A549 treated with CORT108297 at 1 μM for 4 hours (cell line): Measurements from ENCODE around the gene PRKD3. TPM values are rescaled to one million over a fixed set of nuclear protein-coding genes. Genes with fewer than 3 reads are reported as not detected.

Source experiments
- total RNA-seq: library from RNA; stranded (reverse); fragments of 200-300 nt; extraction: Qiagen RNA extraction; gene quantifications from 5 replicates; pipeline ENCODE4 v1.2.3, GENCODE V29; 2022

The PRKD3 gene
- total RNA-seq: 8.5 to 14.0 TPM (median 11.7 TPM) in 5 replicates

GRCh38 chr2:37324786-37325624 is at the start of gene PRKD3:
Gene PRKD3, minus strand, starts transcription at chr2:37324833. Its CDS starts 8,309 bp downstream, at chr2:37316524.

DNA sequence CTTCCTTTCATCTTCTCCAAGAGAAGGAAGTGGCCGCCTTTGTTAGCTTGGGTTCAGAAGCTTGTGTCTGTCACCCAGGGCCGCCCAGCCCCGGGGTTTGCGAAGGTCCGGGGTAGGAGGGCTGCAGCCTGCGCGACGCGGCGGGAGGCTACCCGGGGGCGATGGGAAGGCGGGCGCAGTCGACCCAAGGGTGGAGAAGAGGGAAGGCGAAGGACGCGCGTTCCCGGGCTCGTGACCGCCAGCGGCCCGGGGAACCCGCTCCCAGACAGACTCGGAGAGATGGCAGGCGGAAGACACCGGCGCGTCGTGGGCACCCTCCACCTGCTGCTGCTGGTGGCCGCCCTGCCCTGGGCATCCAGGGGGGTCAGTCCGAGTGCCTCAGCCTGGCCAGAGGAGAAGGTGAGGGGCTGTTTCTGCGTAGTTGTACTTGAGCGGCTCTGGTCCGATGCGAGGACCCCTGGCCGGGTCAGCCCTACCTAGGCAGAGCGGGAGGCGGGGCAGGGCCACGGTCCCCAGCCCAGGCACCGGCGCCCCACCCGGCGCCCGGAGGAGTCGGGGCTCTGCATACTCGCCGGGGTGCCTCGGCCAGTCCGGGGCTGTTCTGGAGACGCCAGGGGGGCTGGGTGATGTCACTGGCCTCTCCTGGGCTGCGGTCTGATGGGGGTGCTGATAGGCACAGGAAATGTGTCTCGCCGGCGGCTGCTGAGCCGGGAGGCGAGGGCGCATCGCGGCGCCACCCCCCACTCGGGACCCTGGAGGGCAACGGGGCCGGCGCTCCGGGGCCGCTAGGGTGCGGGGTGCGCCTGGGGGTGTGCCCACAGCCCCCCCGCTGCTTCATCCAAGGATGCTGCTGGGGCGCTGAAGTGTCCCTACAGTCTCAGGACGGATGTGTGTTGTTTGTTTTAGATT is 20.1 kb upstream of the PRKD3 start, which contains the start of gene QPCT:
Gene QPCT (plus strand): TSS at position 178 of the 909 bp plus-strand sequence. CDS start 102 bp downstream, at position 280.

Other genes with a start within 250 kb of the PRKD3 start
- gene HEATR5B, start 240.5 kb downstream of the PRKD3 start, total RNA-seq: 5.6 to 8.3 TPM (median 7.3 TPM) in 5 replicates
- 8.0 to 11.7 TPM (median 9.5 TPM) in 5 replicates for gene GPATCH11, start 240.3 kb downstream of the PRKD3 start, total RNA-seq
- 17.5 to 28.4 TPM (median 24.9 TPM) in 5 replicates for gene EIF2AK2, start 167.9 kb downstream of the PRKD3 start, total RNA-seq
- gene SULT6B1, start 136.2 kb downstream of the PRKD3 start, total RNA-seq: not detected in 5 replicates
- 39.4 to 43.5 TPM (median 41.6 TPM) in 5 replicates for gene CEBPZOS, start 128.3 kb downstream of the PRKD3 start, total RNA-seq
- gene CEBPZ, start 93.2 kb downstream of the PRKD3 start, total RNA-seq: 62.3 to 107 TPM (median 71.2 TPM) in 5 replicates
- gene NDUFAF7, start 93.2 kb downstream of the PRKD3 start, total RNA-seq: 18.1 to 20.6 TPM (median 19.8 TPM) in 5 replicates
- gene QPCT, start 19.8 kb upstream of the PRKD3 start, total RNA-seq: 16.9 to 19.5 TPM (median 18.4 TPM) in 5 replicates